DND-41 (cell line): ENCODE results near the gene CCDC154.
"Not testable (repeated sequence)": the region's sequence is repeated elsewhere in the genome, so short reads cannot be mapped to it uniquely, and the experiment has no call there.

Experiments used
- EZH2 ChIP-seq: IDR thresholded peaks from 3 replicates; pipeline ENCODE4 v1.6.1; 2012; ENCODE audit warnings: borderline replicate concordance, low read depth, mild to moderate bottlenecking, moderate library complexity, low read length, inconsistent platforms; ENCODE audit not compliant: severe bottlenecking
- TF ChIP-seq, protein P1 (sequence below): IDR thresholded peaks from 2 replicates; pipeline ENCODE4 v1.5.1; 2012; ENCODE audit warnings: borderline replicate concordance, low read length, moderate library complexity, mild to moderate bottlenecking; ENCODE audit not compliant: poor library complexity, severe bottlenecking; ENCODE audit errors: extremely low read depth

GRCh38 chr16:1469141-1469540 is 24.8 kb upstream of the CCDC154 start:
- TF ChIP-seq, protein P1, sequence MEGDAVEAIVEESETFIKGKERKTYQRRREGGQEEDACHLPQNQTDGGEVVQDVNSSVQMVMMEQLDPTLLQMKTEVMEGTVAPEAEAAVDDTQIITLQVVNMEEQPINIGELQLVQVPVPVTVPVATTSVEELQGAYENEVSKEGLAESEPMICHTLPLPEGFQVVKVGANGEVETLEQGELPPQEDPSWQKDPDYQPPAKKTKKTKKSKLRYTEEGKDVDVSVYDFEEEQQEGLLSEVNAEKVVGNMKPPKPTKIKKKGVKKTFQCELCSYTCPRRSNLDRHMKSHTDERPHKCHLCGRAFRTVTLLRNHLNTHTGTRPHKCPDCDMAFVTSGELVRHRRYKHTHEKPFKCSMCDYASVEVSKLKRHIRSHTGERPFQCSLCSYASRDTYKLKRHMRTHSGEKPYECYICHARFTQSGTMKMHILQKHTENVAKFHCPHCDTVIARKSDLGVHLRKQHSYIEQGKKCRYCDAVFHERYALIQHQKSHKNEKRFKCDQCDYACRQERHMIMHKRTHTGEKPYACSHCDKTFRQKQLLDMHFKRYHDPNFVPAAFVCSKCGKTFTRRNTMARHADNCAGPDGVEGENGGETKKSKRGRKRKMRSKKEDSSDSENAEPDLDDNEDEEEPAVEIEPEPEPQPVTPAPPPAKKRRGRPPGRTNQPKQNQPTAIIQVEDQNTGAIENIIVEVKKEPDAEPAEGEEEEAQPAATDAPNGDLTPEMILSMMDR = not testable (repeated sequence)
- not testable (repeated sequence) for TF ChIP-seq EZH2
